Lower leg skin (tissue), 4 donors: ENCODE data around the gene ULK2. TPM values are rescaled to one million over a fixed set of nuclear protein-coding genes. Genes with fewer than 3 reads are reported as not detected.

Experiments
- DNase-seq, 2 donors: peaks; one replicate each; pipeline ENCODE4 v3.0.0-alpha.2; 2019; ENCODE audit warnings: low spot score in 2 of 2
- H3K4me3 ChIP-seq: fragments of 200-600 bp; sonication (generic); 2 replicates; pipeline ENCODE4 v1.5.1; 2017; ENCODE audit warnings: mild to moderate bottlenecking, low read depth; ENCODE audit not compliant: poor library complexity, severe bottlenecking
- POLR2A ChIP-seq, 2 donors: fragments of 450-650 bp; IDR thresholded peaks; one replicate each; pipeline ENCODE4 v1.6.1; 2016 to 2017; ENCODE audit warnings: antibody characterized with exemption in 2 of 2, mild to moderate bottlenecking in 1 of 2, moderate library complexity in 1 of 2
- WGBS, 2 donors: methylation state at CpG; one replicate each; pipeline ENCODE4 v1.1.5; 2018; 5-methylcytosine and 5-hydroxymethylcytosine counted together
- intact Hi-C: fragments of 100-400 bp; cut with DNase I; formaldehyde crosslinking; loops from one replicate; pipeline ENCODE4 v1.15.0; 2023; ENCODE audit warnings: low total_unique reads
- total RNA-seq, 4 donors: library from RNA; depleted of rRNA; stranded (reverse); fragments of >200 nt; gene quantifications; one replicate each; pipeline ENCODE4 v1.1.0, GENCODE V29; 2016
- TF ChIP-seq, protein P1 (sequence below), 3 donors: fragments of 450-650 bp; IDR thresholded peaks; one replicate each; pipeline ENCODE4 v1.5.1; 2016; ENCODE audit warnings: antibody characterized with exemption in 3 of 3, mild to moderate bottlenecking in 3 of 3, moderate library complexity in 2 of 3

Gene ULK2
- total RNA-seq, 4 donors from 2014 or later: 10.0 to 24.8 (median 19.7) TPM

DNA sequence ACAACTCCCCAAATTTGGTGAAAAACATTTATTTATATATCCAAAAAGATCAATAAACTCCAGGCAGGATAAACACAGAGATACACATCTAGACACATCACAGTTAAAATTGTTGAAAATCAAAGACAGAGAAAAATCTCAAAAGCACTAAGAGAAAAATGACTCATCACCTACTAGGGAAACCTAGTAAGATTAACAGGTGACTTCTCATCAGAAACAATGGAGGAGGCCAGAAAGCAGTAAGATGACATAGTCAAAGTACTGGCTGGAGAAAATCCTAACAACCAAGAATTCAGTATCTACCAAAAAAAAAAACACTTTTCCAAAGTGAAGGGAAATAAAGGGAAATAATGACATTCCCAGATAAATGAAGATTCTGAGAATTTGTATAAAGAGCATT, 33.8 kb downstream of the ULK2 start:
- DNase-seq: no peak
- no peak overlapping the region for H3K4me3 ChIP-seq
- TF ChIP-seq, protein P1, sequence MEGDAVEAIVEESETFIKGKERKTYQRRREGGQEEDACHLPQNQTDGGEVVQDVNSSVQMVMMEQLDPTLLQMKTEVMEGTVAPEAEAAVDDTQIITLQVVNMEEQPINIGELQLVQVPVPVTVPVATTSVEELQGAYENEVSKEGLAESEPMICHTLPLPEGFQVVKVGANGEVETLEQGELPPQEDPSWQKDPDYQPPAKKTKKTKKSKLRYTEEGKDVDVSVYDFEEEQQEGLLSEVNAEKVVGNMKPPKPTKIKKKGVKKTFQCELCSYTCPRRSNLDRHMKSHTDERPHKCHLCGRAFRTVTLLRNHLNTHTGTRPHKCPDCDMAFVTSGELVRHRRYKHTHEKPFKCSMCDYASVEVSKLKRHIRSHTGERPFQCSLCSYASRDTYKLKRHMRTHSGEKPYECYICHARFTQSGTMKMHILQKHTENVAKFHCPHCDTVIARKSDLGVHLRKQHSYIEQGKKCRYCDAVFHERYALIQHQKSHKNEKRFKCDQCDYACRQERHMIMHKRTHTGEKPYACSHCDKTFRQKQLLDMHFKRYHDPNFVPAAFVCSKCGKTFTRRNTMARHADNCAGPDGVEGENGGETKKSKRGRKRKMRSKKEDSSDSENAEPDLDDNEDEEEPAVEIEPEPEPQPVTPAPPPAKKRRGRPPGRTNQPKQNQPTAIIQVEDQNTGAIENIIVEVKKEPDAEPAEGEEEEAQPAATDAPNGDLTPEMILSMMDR (IDR thresholded peaks at IDR 0.05): no peak
- no peak for TF ChIP-seq POLR2A (IDR thresholded peaks at IDR 0.05)
- intact Hi-C loops: no loop called here

DNA sequence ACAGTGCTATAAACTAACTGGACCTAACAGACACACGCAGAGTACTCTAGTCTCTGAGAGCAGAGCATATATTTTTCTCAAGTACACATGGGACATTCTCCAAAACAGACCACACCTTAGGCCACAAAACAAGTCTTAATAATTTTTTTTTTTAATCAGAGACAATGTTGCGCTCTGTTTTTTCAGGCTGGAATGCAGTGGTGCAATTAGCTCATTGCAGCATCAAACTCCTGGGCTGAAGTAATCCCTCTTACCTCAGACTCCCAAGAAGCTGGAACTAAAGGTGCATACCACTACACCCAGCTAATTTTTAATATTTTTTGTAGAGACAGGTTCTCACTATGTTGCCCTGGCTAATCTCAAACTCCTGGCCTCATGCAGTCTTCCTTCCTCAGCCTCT, 37.7 kb downstream of the ULK2 start:
- no peak for DNase-seq
- no peak overlapping the region for H3K4me3 ChIP-seq
- intact Hi-C loops: no loop called here
- TF ChIP-seq, protein P1 (IDR thresholded peaks at IDR 0.05): no peak
- no peak for TF ChIP-seq POLR2A (IDR thresholded peaks at IDR 0.05)
- WGBS, 2 donors: 91% methylated on average over 2 of the region's 2 CpGs

DNA sequence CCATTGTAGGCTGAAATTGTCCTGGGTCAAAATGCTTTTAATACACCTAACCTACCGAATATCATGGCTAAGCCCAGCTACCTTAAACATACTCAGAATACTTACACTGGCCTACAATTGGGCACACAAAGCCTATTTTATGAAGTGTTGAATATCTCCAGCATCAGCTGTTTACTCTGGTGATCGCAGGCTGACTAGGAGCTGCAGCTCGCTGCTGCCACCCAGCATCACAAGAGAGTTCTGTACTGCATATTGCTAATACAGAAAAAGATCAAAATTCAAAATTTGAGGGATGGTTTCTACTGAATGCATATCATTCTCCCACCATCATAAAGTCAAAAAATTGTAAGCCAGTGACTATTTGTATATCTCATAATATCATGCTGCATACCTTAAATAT, 55.3 kb downstream of the ULK2 start:
- intact Hi-C loops: no loop called here
- WGBS, 2 donors: 86 to 87% methylated on average over 3 of the region's 3 CpGs
- TF ChIP-seq, protein P1 (IDR thresholded peaks at IDR 0.05): no peak
- TF ChIP-seq POLR2A (IDR thresholded peaks at IDR 0.05): no peak
- no peak overlapping the region for H3K4me3 ChIP-seq
- no peak for DNase-seq

DNA sequence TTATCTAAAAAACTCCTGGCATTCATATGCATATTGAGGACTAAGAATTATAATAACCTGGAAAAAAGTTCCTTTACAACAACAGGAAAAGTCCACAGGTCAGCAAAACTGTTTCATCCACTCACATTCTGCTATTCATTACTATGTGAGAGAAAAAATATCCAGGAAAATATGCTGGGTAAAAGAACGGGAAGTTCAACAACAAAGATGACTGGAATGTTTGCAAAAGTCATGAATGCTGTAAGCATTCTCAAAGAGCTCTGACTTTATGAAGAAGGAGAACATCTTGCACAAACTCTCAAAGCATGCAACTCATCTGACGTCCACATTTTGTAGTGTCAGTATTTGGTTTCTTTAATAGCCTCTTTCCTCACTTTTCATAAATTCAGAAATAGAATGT, 62.7 kb downstream of the ULK2 start:
- no peak for DNase-seq
- TF ChIP-seq, protein P1 (IDR thresholded peaks at IDR 0.05): no peak
- TF ChIP-seq POLR2A (IDR thresholded peaks at IDR 0.05): no peak
- no peak overlapping the region for H3K4me3 ChIP-seq
- 61 to 80% methylated on average over 2 of the region's 2 CpGs for WGBS, 2 donors
- intact Hi-C loops: no loop called here

DNA sequence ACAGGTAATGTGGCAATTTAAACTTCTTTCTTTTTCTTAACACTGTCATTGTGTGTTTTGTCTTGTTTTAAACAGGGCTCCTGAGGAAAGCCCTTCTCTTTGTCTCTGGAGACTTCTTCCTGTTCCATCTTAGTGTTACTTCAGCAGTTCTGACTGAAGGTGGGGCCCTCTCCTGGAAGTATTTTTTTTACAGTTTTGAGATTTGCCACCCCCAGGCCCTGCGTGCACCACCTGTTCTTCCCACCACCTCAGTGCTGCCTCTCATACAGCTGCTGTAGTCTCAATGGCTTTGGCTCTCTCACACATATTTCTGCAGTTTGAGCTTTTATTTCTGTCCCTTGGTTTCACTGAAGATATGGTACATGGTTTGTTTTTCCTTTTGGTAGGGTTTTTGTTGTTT, 67.2 kb downstream of the ULK2 start:
- DNase-seq: no peak
- intact Hi-C loops: no loop called here
- WGBS, 2 donors: 75 to 77% methylated on average over 1 of the region's 1 CpG
- H3K4me3 ChIP-seq: no peak overlapping the region
- TF ChIP-seq, protein P1 (IDR thresholded peaks at IDR 0.05): no peak
- TF ChIP-seq POLR2A (IDR thresholded peaks at IDR 0.05): no peak

DNA sequence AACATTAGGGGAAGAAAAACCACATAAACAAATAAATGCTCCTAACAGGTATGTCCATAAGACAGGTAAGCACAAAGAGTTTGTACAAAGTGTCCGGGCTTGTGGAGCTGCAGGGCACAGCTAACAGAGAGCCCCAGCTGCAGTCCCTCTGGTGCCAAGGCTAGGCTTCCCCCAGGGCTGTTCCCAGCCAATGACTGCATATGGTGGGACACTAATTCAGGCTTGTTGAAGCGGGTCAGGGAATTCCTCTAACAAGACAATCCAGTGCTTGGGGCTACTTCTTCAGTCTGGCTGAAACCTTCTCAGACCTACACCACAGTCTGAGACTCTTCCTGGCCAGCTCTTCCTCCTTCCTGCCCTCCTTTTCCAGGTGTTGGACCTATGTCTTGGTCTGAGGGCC, 67.9 kb downstream of the ULK2 start:
- TF ChIP-seq, protein P1 (IDR thresholded peaks at IDR 0.05): no peak
- no peak for TF ChIP-seq POLR2A (IDR thresholded peaks at IDR 0.05)
- H3K4me3 ChIP-seq: no peak overlapping the region
- DNase-seq: no peak
- 65 to 75% methylated on average over 2 of the region's 2 CpGs for WGBS, 2 donors
- intact Hi-C loops: no loop called here
